GM12878 (cell line): ENCODE results near the gene DOCK1. TPM values are rescaled to one million over a fixed set of nuclear protein-coding genes. Genes with fewer than 3 reads are reported as not detected.

Source experiments
- ATAC-seq: fragments of 200-7000 bp; cut with Tn5 transposase; 3 replicates; pipeline ENCODE4 v1.9.1; 2020; ENCODE audit warnings: mild to moderate bottlenecking, moderate library complexity
- BruUV-seq: library from RNA; stranded (reverse); fragments of 400-500 nt; replicated peaks from 2 replicates; lab custom pipeline; 2021; lab: Mats Ljungman, UMichigan
- CTCF ChIA-PET: fragments of 300-600 bp; sonication (Branson Sonifier 250); formaldehyde crosslinking; extraction: SDS; loops from one replicate; lab custom pipeline; 2021; ENCODE audit warnings: inconsistent platforms; lab: Yijun Ruan, JAX
- POLR2A ChIA-PET: fragments of 350-600 bp; formaldehyde crosslinking; extraction: SDS; loops from one replicate; lab custom pipeline; 2021; ENCODE audit warnings: inconsistent platforms; lab: Charles Lee
- RAD21 ChIA-PET: fragments of 300-600 bp; sonication (Branson Sonifier 250); formaldehyde crosslinking; loops from one replicate; lab custom pipeline; 2023; ENCODE audit warnings: antibody characterized with exemption; ENCODE audit not compliant: unreplicated experiment; lab: Charles Lee
- SMC1A ChIA-PET: fragments of 300-600 bp; sonication (Branson Sonifier 250); formaldehyde crosslinking; loops from one replicate; lab custom pipeline; 2023; ENCODE audit not compliant: unreplicated experiment, uncharacterized antibody; lab: Charles Lee
- DNase-seq: peaks from one replicate; pipeline ENCODE4 v3.0.0-alpha.2; 2011; ENCODE audit warnings: low read depth, low spot score
- FAIRE-seq: peaks from 3 replicates; lab custom pipeline; 2011; peaks lifted over from hg19 to GRCh38; lab: Jason Lieb, UNC
- H2AFZ ChIP-seq: 2 replicates; pipeline ENCODE4 v1.6.0; 2011; ENCODE audit warnings: low read depth, low read length, control low read depth; ENCODE audit not compliant: control insufficient read depth
- H3K27ac ChIP-seq: 2 replicates; pipeline ENCODE4 v1.5.1; 2011; ENCODE audit warnings: control low read depth; ENCODE audit not compliant: control insufficient read depth, insufficient read depth
- H3K27me3 ChIP-seq, 2 experiments: replicated peaks in 1 of 2; 2 replicates each; pipeline versions ENCODE4 v1.6.0 to v1.6.1; 2011; ENCODE audit warnings: low read length in 1 of 2; ENCODE audit not compliant: control insufficient read depth in 2 of 2, insufficient read depth in 2 of 2
- H3K36me3 ChIP-seq, 2 experiments: 2 replicates each; pipeline ENCODE4 v1.5.1; 2011; ENCODE audit warnings: low read length in 1 of 2; ENCODE audit not compliant: control insufficient read depth in 2 of 2, insufficient read depth in 2 of 2
- H3K4me1 ChIP-seq: 2 replicates; pipeline ENCODE4 v1.6.1; 2011; ENCODE audit warnings: mild to moderate bottlenecking, low read length, moderate library complexity, mixed read lengths; ENCODE audit not compliant: control insufficient read depth, insufficient read depth
- H3K4me2 ChIP-seq: 2 replicates; pipeline ENCODE4 v1.6.0; 2011; ENCODE audit warnings: control low read depth; ENCODE audit not compliant: control insufficient read depth, insufficient read depth
- H3K4me3 ChIP-seq: fragments of 200-600 bp; sonication (generic); 2 replicates; pipeline ENCODE4 v1.5.1; 2016
- H3K79me2 ChIP-seq: 2 replicates; pipeline ENCODE4 v1.6.0; 2011; ENCODE audit warnings: low read length; ENCODE audit not compliant: control insufficient read depth, insufficient read depth
- H3K9ac ChIP-seq: 2 replicates; pipeline ENCODE4 v1.8.0; 2011; ENCODE audit warnings: low read length, control low read depth, mixed read lengths; ENCODE audit not compliant: control insufficient read depth, insufficient read depth
- H3K9me3 ChIP-seq: replicated peaks from 3 replicates; pipeline ENCODE4 v1.5.1; 2011; ENCODE audit warnings: mild to moderate bottlenecking, low read length; ENCODE audit not compliant: control insufficient read depth, insufficient read depth
- H4K20me1 ChIP-seq: 2 replicates; pipeline ENCODE4 v1.6.0; 2011; ENCODE audit not compliant: control insufficient read depth, insufficient read depth
- CEBPB ChIP-seq, 2 experiments: fragments of 150-350 bp in 1 of 2; IDR thresholded peaks; 2 replicates each; pipeline ENCODE4 v1.6.1; 2012 to 2014; ENCODE audit warnings: low read depth in 2 of 2, low read length in 2 of 2, borderline replicate concordance in 1 of 2, inconsistent platforms in 1 of 2
- CHD2 ChIP-seq: IDR thresholded peaks from 2 replicates; pipeline ENCODE4 v1.6.1; 2011; ENCODE audit warnings: low read depth, low read length, improper control_type of control experiment, borderline replicate concordance
- NFYA ChIP-seq: IDR thresholded peaks from 2 replicates; pipeline ENCODE4 v1.6.1; 2011; ENCODE audit warnings: low read depth, mild to moderate bottlenecking, low read length, improper control_type of control experiment, borderline replicate concordance
- RCOR1 ChIP-seq: conservative IDR thresholded peaks from 2 replicates; pipeline ENCODE4 v1.6.1; 2012; ENCODE audit warnings: low read depth, low read length, improper control_type of control experiment
- RFX5 ChIP-seq: IDR thresholded peaks from 2 replicates; pipeline ENCODE4 v1.6.1; 2011; ENCODE audit warnings: low read depth, low read length, improper control_type of control experiment
- SIN3A ChIP-seq: IDR thresholded peaks from 2 replicates; pipeline ENCODE4 v1.6.1; 2012; ENCODE audit warnings: low read depth, low read length, improper control_type of control experiment
- ZNF24 ChIP-seq: fragments of 450-650 bp; IDR thresholded peaks from 2 replicates; pipeline ENCODE4 v1.6.1; 2017; ENCODE audit warnings: antibody characterized with exemption, mild to moderate bottlenecking
- ZNF274 ChIP-seq: IDR thresholded peaks from one replicate; pipeline ENCODE4 v1.8.0; 2011; ENCODE audit not compliant: insufficient read length, insufficient read depth
- WGBS: methylation state at CpG from one replicate; pipeline ENCODE4 v1.1.6; 2016; ENCODE audit warnings: low lambda C conversion rate; ENCODE audit not compliant: insufficient replicate concordance, insufficient coverage; ENCODE audit errors: missing lambda C conversion rate; 5-methylcytosine and 5-hydroxymethylcytosine counted together
- in situ Hi-C: fragments of 300-500 bp; cut with MboI; formaldehyde crosslinking; loops from 9 replicates; pipeline ENCODE4 v1.14.3; 2018; ENCODE audit warnings: mixed read lengths
- intact Hi-C: fragments of 100-400 bp; cut with micrococcal nuclease; formaldehyde crosslinking; loops from one replicate; pipeline ENCODE4 v1.14.2; 2022; ENCODE audit not compliant: unreplicated experiment
- polyA plus RNA-seq, 11 experiments: library from polyadenylated mRNA; depleted of rRNA in 4 of 11; unstranded in 6 of 11; stranded (reverse) in 5 of 11; fragments of >200 nt; fragmentation: Nextera tagmentation in 4 of 11; fragmentation: Illumina TruSeq in 1 of 11; extraction: Ambion mirVana in 4 of 11; extraction: Trizol in 1 of 11; gene quantifications; 1 replicate in 1 of 11; 2 replicates in 10 of 11; pipeline versions ENCODE4 v1.2.1 to v1.2.3, GENCODE V29; 2011 to 2016; ENCODE audit warnings: inconsistent platforms in 2 of 11, missing spikeins in 2 of 11, low read depth in 1 of 11
- total RNA-seq, 4 experiments: library from RNA; depleted of rRNA in 3 of 4; stranded (reverse); fragments of >200 nt in 3 of 4; fragmentation: Illumina TruSeq in 1 of 4; extraction: Trizol in 1 of 4; gene quantifications; 2 replicates each; pipeline versions ENCODE4 v1.2.1 to v1.2.3, GENCODE V29; 2013 to 2021
- TF ChIP-seq, protein P1 (sequence below), 3 experiments: IDR thresholded peaks in 2 of 3; conservative IDR thresholded peaks in 1 of 3; 2 replicates each; pipeline ENCODE4 v1.5.1; 2011; ENCODE audit warnings: low read depth in 3 of 3, low read length in 3 of 3, mild to moderate bottlenecking in 3 of 3, control low read depth in 2 of 3, moderate library complexity in 2 of 3, inconsistent platforms in 1 of 3, mixed read lengths in 1 of 3; ENCODE audit not compliant: control insufficient read depth in 2 of 3, insufficient read depth in 1 of 3; ENCODE audit errors: extremely low read depth in 1 of 3
- TF ChIP-seq, protein P2 (sequence below): fragments of 450-650 bp; formaldehyde crosslinking; IDR thresholded peaks from 2 replicates; pipeline ENCODE4 v1.4.0; 2022; ENCODE audit warnings: mild to moderate bottlenecking, moderate library complexity
- TF ChIP-seq, protein P3 (sequence below): IDR thresholded peaks from 2 replicates; pipeline ENCODE4 v1.6.1; 2012; ENCODE audit warnings: low read length, inconsistent platforms
- TF ChIP-seq, protein P4 (sequence below): IDR thresholded peaks from 2 replicates; pipeline ENCODE4 v1.6.1; 2011; ENCODE audit warnings: borderline replicate concordance, low read depth, mild to moderate bottlenecking, moderate library complexity, low read length; ENCODE audit not compliant: insufficient read depth, poor library complexity, severe bottlenecking
- TF ChIP-seq, protein P5 (sequence below): fragments of 450-650 bp; formaldehyde crosslinking; IDR thresholded peaks from 2 replicates; pipeline ENCODE4 v1.5.0; 2022; ENCODE audit warnings: mild to moderate bottlenecking, missing genetic modification characterization

The DOCK1 gene
- total and polyA plus RNA-seq, 10 of the 15 experiments (the other 5 are each of a cell fraction or from before 2014, with no cell fraction given), result 0.05 to 0.18 TPM; not detected in 8

DNA sequence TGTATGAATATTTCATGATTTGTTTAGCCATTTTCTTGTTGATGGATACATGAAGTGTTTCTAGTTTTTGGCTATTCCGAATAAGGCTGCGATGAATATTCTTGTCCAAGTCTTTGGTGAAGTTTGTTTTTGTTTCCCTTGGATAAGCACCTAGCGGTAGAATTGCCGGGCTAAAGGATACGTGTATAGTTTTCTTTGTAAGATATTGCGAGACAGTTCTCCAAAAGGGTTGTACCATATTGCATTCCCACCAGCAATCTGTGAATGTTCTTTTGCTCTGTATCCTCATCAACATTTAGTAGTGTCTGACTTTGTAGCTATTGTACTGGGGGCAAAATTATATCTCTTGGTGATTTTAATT is 142.6 kb downstream of the DOCK1 start:
- no peak for ATAC-seq
- ChIA-PET POLR2A (no interaction called here), RAD21 (no interaction called here), SMC1A (no interaction called here), CTCF (no interaction called here)
- Histone ChIP-seq H3K4me1 (no peaks in the 10 kb centered on the region), H3K27me3 (no peaks in the 10 kb centered on the region), H3K79me2 (no peaks in the 10 kb centered on the region), H3K4me2 (no peak overlapping the region), H3K9ac (no peak overlapping the region), H3K36me3 (no peaks in the 10 kb centered on the region), H3K4me3 (no peak overlapping the region), H2AFZ (no peak overlapping the region), H3K9me3 (no peaks in the 10 kb centered on the region; the same call in 2 of the 3 replicates), H4K20me1 (no peaks in the 10 kb centered on the region), H3K27ac (no peak overlapping the region)
- 52% methylated on average over 6 of the region's 6 CpGs for WGBS
- DNase-seq, result no peak
- BruUV-seq, result no TSS peak
- in situ Hi-C loops (no loop called here), intact Hi-C loops (no loop called here)
- FAIRE-seq, result no peak
- TF ChIP-seq, protein P1, sequence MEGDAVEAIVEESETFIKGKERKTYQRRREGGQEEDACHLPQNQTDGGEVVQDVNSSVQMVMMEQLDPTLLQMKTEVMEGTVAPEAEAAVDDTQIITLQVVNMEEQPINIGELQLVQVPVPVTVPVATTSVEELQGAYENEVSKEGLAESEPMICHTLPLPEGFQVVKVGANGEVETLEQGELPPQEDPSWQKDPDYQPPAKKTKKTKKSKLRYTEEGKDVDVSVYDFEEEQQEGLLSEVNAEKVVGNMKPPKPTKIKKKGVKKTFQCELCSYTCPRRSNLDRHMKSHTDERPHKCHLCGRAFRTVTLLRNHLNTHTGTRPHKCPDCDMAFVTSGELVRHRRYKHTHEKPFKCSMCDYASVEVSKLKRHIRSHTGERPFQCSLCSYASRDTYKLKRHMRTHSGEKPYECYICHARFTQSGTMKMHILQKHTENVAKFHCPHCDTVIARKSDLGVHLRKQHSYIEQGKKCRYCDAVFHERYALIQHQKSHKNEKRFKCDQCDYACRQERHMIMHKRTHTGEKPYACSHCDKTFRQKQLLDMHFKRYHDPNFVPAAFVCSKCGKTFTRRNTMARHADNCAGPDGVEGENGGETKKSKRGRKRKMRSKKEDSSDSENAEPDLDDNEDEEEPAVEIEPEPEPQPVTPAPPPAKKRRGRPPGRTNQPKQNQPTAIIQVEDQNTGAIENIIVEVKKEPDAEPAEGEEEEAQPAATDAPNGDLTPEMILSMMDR (IDR thresholded peaks at IDR 0.05 in 2 of 3, conservative IDR thresholded peaks at IDR 0.05 in 1 of 3; ENCODE audit: control insufficient read depth in 2 of 3, extremely low read depth in 1 of 3, insufficient read depth in 1 of 3, low read depth in 3 of 3, low read length in 3 of 3), result no peak
- TF ChIP-seq NFYA (no peak), RFX5 (no peak), ZNF274 (no peak), ZNF24 (no peak), CHD2 (no peak), RCOR1 (no peak), SIN3A (no peak), CEBPB (IDR thresholded peaks at IDR 0.05; ENCODE audit: borderline replicate concordance in 1 of 2, low read depth in 2 of 2, low read length in 2 of 2) (no peak)
- TF ChIP-seq, protein P2, sequence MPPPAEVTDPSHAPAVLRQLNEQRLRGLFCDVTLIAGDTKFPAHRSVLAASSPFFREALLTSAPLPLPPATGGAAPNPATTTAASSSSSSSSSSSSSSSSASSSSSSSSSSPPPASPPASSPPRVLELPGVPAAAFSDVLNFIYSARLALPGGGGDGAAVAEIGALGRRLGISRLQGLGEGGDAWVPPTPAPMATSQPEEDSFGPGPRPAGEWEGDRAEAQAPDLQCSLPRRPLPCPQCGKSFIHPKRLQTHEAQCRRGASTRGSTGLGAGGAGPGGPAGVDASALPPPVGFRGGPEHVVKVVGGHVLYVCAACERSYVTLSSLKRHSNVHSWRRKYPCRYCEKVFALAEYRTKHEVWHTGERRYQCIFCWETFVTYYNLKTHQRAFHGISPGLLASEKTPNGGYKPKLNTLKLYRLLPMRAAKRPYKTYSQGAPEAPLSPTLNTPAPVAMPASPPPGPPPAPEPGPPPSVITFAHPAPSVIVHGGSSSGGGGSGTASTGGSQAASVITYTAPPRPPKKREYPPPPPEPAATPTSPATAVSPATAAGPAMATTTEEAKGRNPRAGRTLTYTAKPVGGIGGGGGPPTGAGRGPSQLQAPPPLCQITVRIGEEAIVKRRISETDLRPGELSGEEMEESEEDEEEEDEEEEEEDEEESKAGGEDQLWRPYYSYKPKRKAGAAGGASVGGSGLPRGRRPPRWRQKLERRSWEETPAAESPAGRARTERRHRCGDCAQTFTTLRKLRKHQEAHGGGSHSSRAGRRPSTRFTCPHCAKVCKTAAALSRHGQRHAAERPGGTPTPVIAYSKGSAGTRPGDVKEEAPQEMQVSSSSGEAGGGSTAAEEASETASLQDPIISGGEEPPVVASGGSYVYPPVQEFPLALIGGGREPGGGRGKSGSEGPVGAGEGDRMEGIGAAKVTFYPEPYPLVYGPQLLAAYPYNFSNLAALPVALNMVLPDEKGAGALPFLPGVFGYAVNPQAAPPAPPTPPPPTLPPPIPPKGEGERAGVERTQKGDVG, result no peak
- TF ChIP-seq, protein P3, sequence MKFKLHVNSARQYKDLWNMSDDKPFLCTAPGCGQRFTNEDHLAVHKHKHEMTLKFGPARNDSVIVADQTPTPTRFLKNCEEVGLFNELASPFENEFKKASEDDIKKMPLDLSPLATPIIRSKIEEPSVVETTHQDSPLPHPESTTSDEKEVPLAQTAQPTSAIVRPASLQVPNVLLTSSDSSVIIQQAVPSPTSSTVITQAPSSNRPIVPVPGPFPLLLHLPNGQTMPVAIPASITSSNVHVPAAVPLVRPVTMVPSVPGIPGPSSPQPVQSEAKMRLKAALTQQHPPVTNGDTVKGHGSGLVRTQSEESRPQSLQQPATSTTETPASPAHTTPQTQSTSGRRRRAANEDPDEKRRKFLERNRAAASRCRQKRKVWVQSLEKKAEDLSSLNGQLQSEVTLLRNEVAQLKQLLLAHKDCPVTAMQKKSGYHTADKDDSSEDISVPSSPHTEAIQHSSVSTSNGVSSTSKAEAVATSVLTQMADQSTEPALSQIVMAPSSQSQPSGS, result no peak
- TF ChIP-seq, protein P4, sequence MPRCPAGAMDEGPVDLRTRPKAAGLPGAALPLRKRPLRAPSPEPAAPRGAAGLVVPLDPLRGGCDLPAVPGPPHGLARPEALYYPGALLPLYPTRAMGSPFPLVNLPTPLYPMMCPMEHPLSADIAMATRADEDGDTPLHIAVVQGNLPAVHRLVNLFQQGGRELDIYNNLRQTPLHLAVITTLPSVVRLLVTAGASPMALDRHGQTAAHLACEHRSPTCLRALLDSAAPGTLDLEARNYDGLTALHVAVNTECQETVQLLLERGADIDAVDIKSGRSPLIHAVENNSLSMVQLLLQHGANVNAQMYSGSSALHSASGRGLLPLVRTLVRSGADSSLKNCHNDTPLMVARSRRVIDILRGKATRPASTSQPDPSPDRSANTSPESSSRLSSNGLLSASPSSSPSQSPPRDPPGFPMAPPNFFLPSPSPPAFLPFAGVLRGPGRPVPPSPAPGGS, result no peak
- TF ChIP-seq, protein P5, sequence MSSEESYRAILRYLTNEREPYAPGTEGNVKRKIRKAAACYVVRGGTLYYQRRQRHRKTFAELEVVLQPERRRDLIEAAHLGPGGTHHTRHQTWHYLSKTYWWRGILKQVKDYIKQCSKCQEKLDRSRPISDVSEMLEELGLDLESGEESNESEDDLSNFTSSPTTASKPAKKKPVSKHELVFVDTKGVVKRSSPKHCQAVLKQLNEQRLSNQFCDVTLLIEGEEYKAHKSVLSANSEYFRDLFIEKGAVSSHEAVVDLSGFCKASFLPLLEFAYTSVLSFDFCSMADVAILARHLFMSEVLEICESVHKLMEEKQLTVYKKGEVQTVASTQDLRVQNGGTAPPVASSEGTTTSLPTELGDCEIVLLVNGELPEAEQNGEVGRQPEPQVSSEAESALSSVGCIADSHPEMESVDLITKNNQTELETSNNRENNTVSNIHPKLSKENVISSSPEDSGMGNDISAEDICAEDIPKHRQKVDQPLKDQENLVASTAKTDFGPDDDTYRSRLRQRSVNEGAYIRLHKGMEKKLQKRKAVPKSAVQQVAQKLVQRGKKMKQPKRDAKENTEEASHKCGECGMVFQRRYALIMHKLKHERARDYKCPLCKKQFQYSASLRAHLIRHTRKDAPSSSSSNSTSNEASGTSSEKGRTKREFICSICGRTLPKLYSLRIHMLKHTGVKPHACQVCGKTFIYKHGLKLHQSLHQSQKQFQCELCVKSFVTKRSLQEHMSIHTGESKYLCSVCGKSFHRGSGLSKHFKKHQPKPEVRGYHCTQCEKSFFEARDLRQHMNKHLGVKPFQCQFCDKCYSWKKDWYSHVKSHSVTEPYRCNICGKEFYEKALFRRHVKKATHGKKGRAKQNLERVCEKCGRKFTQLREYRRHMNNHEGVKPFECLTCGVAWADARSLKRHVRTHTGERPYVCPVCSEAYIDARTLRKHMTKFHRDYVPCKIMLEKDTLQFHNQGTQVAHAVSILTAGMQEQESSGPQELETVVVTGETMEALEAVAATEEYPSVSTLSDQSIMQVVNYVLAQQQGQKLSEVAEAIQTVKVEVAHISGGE (CRISPR knock-in tag), result no peak
